OCI-LY3 (cell line): Measurements from ENCODE around the gene LRP1B.

Experiments used
- H2AFZ ChIP-seq: fragments of 200-600, 300-600 bp; shearing (Covaris generic); 2 replicates; pipeline ENCODE4 v1.6.0; 2014; ENCODE audit warnings: antibody characterized with exemption, low read depth, low read length
- H3K27ac ChIP-seq: fragments of 200-600, 300-600 bp; sonication (generic); 2 replicates; pipeline ENCODE4 v1.5.1; 2014; ENCODE audit warnings: mild to moderate bottlenecking, low read length, moderate library complexity, mixed read lengths
- H3K27me3 ChIP-seq: fragments of 200-600, 300-600 bp; sonication (generic); 2 replicates; pipeline ENCODE4 v1.6.1; 2014; ENCODE audit warnings: low read depth, low read length, mixed read lengths
- H3K36me3 ChIP-seq: fragments of 200-600, 300-600 bp; sonication (generic); replicated peaks from 2 replicates; pipeline ENCODE3; 2014; ENCODE audit warnings: low read depth, low read length, mixed read lengths
- H3K4me1 ChIP-seq: fragments of 300-600, 200-600 bp; sonication (generic); 2 replicates; pipeline ENCODE4 v1.6.1; 2014; ENCODE audit warnings: low read length, mixed read lengths
- H3K4me2 ChIP-seq: fragments of 200-600, 300-600 bp; sonication (generic); 2 replicates; pipeline ENCODE4 v1.6.1; 2014; ENCODE audit warnings: low read length, mixed read lengths
- H3K4me3 ChIP-seq: fragments of 300-600, 200-600 bp; sonication (generic); 2 replicates; pipeline ENCODE4 v1.5.1; 2014; ENCODE audit warnings: antibody characterized with exemption, mild to moderate bottlenecking, low read length, moderate library complexity
- H3K79me2 ChIP-seq: fragments of 300-600, 200-600 bp; shearing (Covaris generic); 2 replicates; pipeline ENCODE4 v1.6.1; 2014; ENCODE audit warnings: mild to moderate bottlenecking, low read length, mixed read lengths
- H3K9ac ChIP-seq: fragments of 300-600, 200-600 bp; shearing (Covaris generic); 2 replicates; pipeline ENCODE4 v1.6.0; 2014; ENCODE audit warnings: mild to moderate bottlenecking, low read length, moderate library complexity
- H3K9me3 ChIP-seq: fragments of 200-600, 300-600 bp; shearing (Covaris generic); 2 replicates; pipeline ENCODE4 v1.6.1; 2014; ENCODE audit warnings: low read length, mixed read lengths; ENCODE audit not compliant: insufficient read depth
- H4K20me1 ChIP-seq: fragments of 200-600, 300-600 bp; sonication (generic); 2 replicates; pipeline ENCODE4 v1.6.1; 2016; ENCODE audit warnings: low read length, mixed read lengths; ENCODE audit not compliant: insufficient read depth
- EZH2phosphoT487 ChIP-seq: fragments of 200-600 bp; shearing (Covaris generic); IDR thresholded peaks from 2 replicates; pipeline ENCODE4 v1.6.1; 2018; ENCODE audit warnings: antibody characterized with exemption, mixed run types, low read depth
- TF ChIP-seq, protein P1 (sequence below): fragments of 200-600, 300-600 bp; sonication (generic); IDR thresholded peaks from 2 replicates; pipeline ENCODE4 v1.5.1; 2014; ENCODE audit warnings: antibody characterized with exemption, low read length, low read depth

Gene LRP1B

DNA sequence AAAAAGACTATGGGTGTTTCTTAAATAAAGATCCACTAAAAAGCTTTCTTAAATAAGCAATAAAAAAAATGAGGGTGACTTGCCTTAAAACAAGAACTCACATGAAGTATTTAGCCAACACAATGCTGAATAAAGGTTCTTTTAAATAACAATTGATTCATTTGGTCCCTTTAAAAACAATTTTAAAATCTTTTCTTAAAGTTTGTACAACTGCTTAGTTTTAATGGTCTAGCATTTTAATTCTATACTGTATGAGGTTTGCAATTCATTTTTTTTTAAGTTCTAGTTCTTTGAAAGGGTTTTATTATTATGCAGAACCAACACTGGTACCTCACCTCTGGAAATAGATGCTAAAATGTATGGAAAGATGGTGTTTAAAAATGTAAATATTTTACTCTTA, 1017.5 kb downstream of the LRP1B start:
- H4K20me1 ChIP-seq, result no peaks in the 10 kb centered on the region
- H3K36me3 ChIP-seq, result no peaks in the 10 kb centered on the region
- no peaks in the 10 kb centered on the region for H3K27me3 ChIP-seq
- H3K27ac ChIP-seq, result no peak overlapping the region
- no peaks in the 10 kb centered on the region for H3K9me3 ChIP-seq
- no peak overlapping the region for H3K4me3 ChIP-seq
- H3K4me1 ChIP-seq, result no peaks in the 10 kb centered on the region
- H3K79me2 ChIP-seq, result no peaks in the 10 kb centered on the region
- H3K4me2 ChIP-seq, result no peak overlapping the region
- no peak overlapping the region for H3K9ac ChIP-seq
- TF ChIP-seq, protein P1, sequence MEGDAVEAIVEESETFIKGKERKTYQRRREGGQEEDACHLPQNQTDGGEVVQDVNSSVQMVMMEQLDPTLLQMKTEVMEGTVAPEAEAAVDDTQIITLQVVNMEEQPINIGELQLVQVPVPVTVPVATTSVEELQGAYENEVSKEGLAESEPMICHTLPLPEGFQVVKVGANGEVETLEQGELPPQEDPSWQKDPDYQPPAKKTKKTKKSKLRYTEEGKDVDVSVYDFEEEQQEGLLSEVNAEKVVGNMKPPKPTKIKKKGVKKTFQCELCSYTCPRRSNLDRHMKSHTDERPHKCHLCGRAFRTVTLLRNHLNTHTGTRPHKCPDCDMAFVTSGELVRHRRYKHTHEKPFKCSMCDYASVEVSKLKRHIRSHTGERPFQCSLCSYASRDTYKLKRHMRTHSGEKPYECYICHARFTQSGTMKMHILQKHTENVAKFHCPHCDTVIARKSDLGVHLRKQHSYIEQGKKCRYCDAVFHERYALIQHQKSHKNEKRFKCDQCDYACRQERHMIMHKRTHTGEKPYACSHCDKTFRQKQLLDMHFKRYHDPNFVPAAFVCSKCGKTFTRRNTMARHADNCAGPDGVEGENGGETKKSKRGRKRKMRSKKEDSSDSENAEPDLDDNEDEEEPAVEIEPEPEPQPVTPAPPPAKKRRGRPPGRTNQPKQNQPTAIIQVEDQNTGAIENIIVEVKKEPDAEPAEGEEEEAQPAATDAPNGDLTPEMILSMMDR, result no peak
- no peak for TF ChIP-seq EZH2phosphoT487
- no peak overlapping the region for H2AFZ ChIP-seq

DNA sequence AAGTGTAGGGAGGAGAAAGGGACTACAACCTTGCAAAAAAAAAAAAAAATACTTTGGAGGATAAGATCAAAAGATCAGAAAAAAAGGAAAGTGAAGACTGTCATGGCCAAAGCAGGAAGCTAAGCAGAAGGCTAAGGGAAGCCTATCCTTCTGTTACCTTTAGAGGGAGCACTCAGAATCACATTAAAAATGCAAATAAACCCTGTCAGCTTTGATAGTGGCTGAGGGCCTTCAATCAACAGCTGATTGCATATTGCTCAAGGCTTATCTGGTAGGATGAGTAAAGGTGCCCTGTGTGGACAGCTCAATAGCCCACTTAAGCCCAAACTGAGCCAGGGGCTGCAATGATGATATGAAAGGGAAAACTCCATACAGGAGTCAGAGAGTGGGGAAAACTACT, 1021.2 kb downstream of the LRP1B start:
- H3K4me3 ChIP-seq, result no peak overlapping the region
- H3K79me2 ChIP-seq, result no peaks in the 10 kb centered on the region
- H3K36me3 ChIP-seq, result no peaks in the 10 kb centered on the region
- peak overlapping the region; percentile 33; the same call in 1 of the 2 replicates for H2AFZ ChIP-seq
- no peaks in the 10 kb centered on the region for H4K20me1 ChIP-seq
- H3K4me2 ChIP-seq, result no peak overlapping the region
- no peak overlapping the region for H3K9ac ChIP-seq
- no peaks in the 10 kb centered on the region for H3K4me1 ChIP-seq
- H3K27me3 ChIP-seq, result no peaks in the 10 kb centered on the region
- TF ChIP-seq, protein P1, result no peak; the same call in 1 of the 2 replicates
- TF ChIP-seq EZH2phosphoT487, result no peak
- no peak overlapping the region for H3K27ac ChIP-seq
- H3K9me3 ChIP-seq, result no peaks in the 10 kb centered on the region

DNA sequence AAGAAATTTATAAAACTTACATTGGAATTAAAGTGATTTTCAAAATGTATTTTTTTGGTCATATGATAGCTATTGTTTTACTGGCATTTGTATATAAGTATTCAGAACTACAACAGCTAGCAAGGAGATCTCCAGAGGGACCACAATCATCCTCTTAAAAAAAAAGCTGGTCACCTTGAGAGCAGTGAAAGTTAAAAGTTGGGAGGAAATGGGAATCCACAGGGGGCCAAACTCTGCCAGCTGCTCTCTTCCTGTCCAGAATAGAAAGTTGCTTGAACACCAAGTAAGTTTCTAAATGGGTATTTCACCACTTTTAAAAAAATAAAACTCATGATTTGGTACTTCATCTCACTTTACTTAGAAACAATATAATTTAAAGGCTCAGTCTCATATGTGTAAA, 1025.1 kb downstream of the LRP1B start:
- Histone ChIP-seq H3K27ac (no peak overlapping the region), H3K79me2 (no peaks in the 10 kb centered on the region), H3K9ac (no peak overlapping the region), H3K9me3 (no peaks in the 10 kb centered on the region), H2AFZ (no peak overlapping the region), H3K4me1 (no peaks in the 10 kb centered on the region), H4K20me1 (no peaks in the 10 kb centered on the region), H3K36me3 (no peaks in the 10 kb centered on the region), H3K4me3 (no peak overlapping the region), H3K4me2 (no peak overlapping the region), H3K27me3 (no peaks in the 10 kb centered on the region)
- TF ChIP-seq, protein P1, result no peak
- no peak for TF ChIP-seq EZH2phosphoT487

DNA sequence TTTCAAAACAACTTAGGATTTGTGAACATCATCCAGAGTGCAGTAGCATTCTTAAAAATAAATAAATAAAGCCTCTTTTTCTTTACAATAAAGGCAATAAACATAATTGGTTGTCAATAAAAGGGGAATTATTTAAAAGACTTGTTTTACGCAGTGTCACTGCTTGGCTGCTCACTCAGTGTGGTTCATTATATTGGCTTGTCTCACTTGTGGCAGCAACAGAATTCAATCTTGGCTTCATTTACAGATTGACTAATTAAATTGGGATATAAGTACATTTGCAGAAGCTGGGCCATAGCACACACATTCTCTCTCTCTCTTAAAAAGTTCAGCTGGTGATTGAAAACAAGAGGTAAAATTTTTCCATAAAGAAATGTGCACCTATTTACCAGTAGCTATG, 1027.6 kb downstream of the LRP1B start:
- Histone ChIP-seq H2AFZ (no peak overlapping the region), H3K4me3 (no peak overlapping the region), H3K9me3 (no peaks in the 10 kb centered on the region), H3K27ac (no peak overlapping the region), H3K27me3 (no peaks in the 10 kb centered on the region), H3K36me3 (no peaks in the 10 kb centered on the region), H3K4me2 (no peak overlapping the region), H4K20me1 (no peaks in the 10 kb centered on the region), H3K9ac (no peak overlapping the region), H3K4me1 (no peaks in the 10 kb centered on the region), H3K79me2 (no peaks in the 10 kb centered on the region)
- no peak for TF ChIP-seq EZH2phosphoT487
- TF ChIP-seq, protein P1, result no peak
